ENCODE measurements around the gene SRXN1. TPM values are rescaled to one million over a fixed set of nuclear protein-coding genes. Genes with fewer than 3 reads are reported as not detected.

SRXN1 gene
- total RNA-seq (10 to 100 TPM in 1 of 5 experiments, 1 to 10 TPM in 2, under 1 TPM in 2; 0.61 to 14.8 (median 1.0) TPM), polyA plus RNA-seq (under 1 TPM; 0.12 to 0.17 TPM), total RNA-seq (not detected)

DNA sequence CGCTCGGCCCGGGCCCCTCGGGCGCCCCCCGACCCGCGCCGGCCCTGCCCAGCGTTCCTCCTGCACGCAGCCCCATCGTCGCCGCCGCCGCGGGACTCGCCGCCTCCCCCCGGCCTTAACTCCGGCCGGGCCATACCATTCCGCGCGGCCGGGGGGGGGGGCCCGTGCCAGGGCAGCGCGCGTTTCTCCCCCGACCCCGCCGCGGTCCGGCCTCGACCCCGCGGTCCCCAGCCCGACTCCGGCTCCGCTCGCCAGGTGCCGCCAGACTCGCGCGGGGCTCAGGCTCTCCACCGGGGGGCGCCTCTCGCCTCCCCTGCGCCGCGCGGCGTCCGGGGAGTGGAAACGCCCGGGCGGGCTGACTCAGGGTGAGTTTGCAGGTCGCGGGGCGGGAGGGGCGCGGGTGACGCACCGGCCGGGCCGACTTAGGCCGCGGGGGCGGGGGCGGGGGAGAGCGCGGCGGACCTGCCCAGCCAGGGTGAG is at the start of gene SRXN1:
SRXN1 (minus strand) TSS at position 91 of the 480 bp plus-strand sequence; CDS start at position 76, 15 bp downstream.
- intact Hi-C loops (cut with micrococcal nuclease), result loop anchor here in 1 of 2 donors (1.0 to 10.0 kb wide), 4 partner anchors 14 to 194 kb away; partner anchors contain the start of gene CSNK2A1
- H3K4me3 ChIP-seq (ENCODE audit: low read length), result peak within 1 kb of the TSS; percentile 53
- H3K4me3 Mint-ChIP-seq, result peak within 1 kb of the TSS; percentile 68 to 88 (median 75)
- ChIA-PET POLR2A (no interaction called here), CTCF (no interaction called here)
- peak within 1 kb of the TSS in 2 of 9 donors; percentile 13 to 81 for H3K27ac Mint-ChIP-seq
- DNase-seq (peak in 8 of 9 donors; percentile 28 to 91 (median 34)), ATAC-seq (peak; percentile 95)
- H3K4me1 ChIP-seq (ENCODE audit: control insufficient read depth in 2 of 2, insufficient read depth in 2 of 2, low read length in 2 of 2), result peaks cover 12 to 14% of the 10 kb centered on the region in 2 donors
- no peaks in the 10 kb centered on the region for H3K27me3 ChIP-seq (ENCODE audit: control insufficient read depth in 2 of 2, insufficient read depth in 2 of 2, low read length in 2 of 2)
- no peaks in the 10 kb centered on the region for H3K9me3 ChIP-seq (ENCODE audit: control insufficient read depth in 2 of 3, low read length in 3 of 3)
- peaks cover 14 to 35% (median 30%) of the 10 kb centered on the region in 5 donors for H3K27me3 Mint-ChIP-seq
- peaks cover 0 to 33% (median 17%) of the 10 kb centered on the region in 7 donors for H3K4me1 Mint-ChIP-seq
- no peaks in the 10 kb centered on the region for H3K36me3 ChIP-seq (ENCODE audit: control insufficient read depth in 2 of 3, insufficient read depth in 3 of 3, low read length in 3 of 3)
- H3K9me3 Mint-ChIP-seq, result no peaks in the 10 kb centered on the region
- H3K27ac ChIP-seq (ENCODE audit: low read depth, low read length), result no peak within 1 kb of the TSS
- peaks cover 0 to 8% (median 0%) of the 10 kb centered on the region in 5 donors for H3K36me3 Mint-ChIP-seq

DNA sequence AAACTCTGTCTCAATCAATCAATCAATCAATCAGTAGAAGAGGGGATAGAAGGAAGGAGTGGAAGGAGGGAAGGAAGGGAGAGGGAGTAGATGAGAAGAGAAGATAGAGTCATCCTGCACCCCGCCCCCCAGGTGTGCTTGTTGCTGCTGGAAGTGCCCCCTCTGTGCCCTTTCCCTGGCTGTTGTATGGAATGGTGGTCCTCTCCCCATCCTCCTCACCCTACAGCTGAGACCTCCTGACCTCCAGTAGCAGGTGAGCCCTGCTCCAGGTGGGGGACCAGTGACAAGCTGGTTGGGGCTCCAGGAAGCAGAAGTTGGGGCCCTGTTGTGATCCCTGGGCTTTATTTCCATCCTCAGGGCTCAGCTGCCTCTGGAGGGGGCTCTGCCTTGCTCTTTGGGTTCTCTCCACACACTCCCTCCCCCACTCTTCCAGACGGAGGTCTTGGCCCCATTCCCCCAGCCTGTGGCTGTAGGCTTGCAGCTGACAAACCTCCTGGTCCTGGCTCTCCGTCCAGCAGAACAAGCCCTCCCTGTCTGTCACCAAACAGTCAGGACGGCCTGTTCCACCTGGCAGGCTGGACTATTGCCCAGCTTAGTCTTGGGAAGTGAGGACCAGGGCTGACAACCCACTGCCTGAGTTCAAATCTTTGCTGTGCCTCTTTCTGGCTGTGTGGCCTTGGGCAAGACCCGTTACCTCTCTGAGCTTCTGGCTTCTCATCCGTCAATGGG is 48.6 kb upstream of the SRXN1 start:
- DNase-seq (no peak), ATAC-seq (no peak)
- ChIA-PET CTCF (no interaction called here), POLR2A (no interaction called here)
- Histone ChIP-seq H3K36me3 (ENCODE audit: control insufficient read depth in 2 of 3, insufficient read depth in 3 of 3, low read length in 3 of 3) (no peaks in the 10 kb centered on the region), H3K4me3 (ENCODE audit: low read length) (no peak overlapping the region), H3K4me1 (ENCODE audit: control insufficient read depth in 2 of 2, insufficient read depth in 2 of 2, low read length in 2 of 2) (no peaks in the 10 kb centered on the region), H3K27ac (ENCODE audit: low read depth, low read length) (no peak overlapping the region), H3K27me3 (ENCODE audit: control insufficient read depth in 2 of 2, insufficient read depth in 2 of 2, low read length in 2 of 2) (no peaks in the 10 kb centered on the region), H3K9me3 (ENCODE audit: control insufficient read depth in 2 of 3, low read length in 3 of 3) (no peaks in the 10 kb centered on the region)
- Mint-ChIP-seq H3K4me1 (peaks cover 0 to 1% (median 0%) of the 10 kb centered on the region in 7 donors), H3K4me3 (no peak overlapping the region), H3K36me3 (no peaks in the 10 kb centered on the region), H3K27me3 (peaks cover 2 to 22% (median 12%) of the 10 kb centered on the region in 5 donors), H3K27ac (no peak overlapping the region), H3K9me3 (peaks cover 0 to 4% (median 0%) of the 10 kb centered on the region in 11 donors)
- intact Hi-C loops (cut with micrococcal nuclease), result no loop called here

DNA sequence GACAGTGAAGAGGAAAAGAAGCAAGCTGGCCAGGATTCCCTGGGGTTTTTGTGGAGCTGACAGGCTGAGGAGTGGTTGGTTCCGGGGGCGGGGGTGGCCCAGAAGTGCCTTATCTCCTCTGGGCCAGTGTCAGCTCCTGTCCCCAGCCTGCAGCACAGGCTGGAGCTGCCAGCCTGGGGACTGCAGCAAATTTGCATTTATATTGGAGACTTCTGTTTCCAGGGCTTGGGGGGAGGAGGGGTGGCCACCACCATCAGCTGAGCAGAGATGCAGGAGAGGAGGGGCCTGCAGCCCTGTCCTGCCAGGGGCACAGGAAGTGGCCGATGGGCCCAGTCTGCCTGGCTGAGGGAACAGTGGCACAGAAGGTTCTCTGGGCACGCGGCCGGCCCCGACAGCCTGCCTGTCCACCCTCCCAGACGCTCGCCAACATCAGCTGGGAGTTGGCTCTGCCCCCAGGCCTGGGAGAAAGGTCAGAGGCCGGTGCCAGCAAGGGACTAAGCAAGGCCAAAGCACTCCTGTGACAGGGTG is 46.9 kb upstream of the SRXN1 start:
- intact Hi-C loops (cut with micrococcal nuclease), result no loop called here
- H3K4me3 ChIP-seq (ENCODE audit: low read length), result no peak overlapping the region

DNA sequence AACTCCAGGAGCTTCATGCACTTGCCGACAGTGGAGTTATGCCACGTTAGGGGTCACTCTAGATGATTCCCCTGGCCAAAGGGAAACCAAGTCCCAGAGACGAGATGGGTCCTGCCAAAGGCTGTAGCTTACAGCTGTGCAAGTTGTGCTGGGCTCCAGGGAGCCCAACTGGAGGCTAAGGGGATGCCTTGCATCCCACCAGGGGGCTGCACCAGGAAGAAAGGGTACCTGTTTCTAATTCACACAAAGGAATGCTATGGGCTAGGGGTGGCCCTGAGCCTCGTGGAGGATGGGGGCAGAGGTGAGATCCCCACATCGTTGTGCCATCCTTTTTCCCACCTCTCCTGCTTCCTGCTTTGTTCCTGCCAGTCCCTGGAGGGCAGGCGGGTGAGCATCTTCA is 46.3 kb upstream of the SRXN1 start:
- H3K9me3 ChIP-seq (ENCODE audit: control insufficient read depth in 2 of 3, low read length in 3 of 3), result no peaks in the 10 kb centered on the region
- H3K36me3 Mint-ChIP-seq, result no peaks in the 10 kb centered on the region
- no peak overlapping the region for H3K4me3 Mint-ChIP-seq
- no peak for DNase-seq
- H3K9me3 Mint-ChIP-seq, result peaks cover 0 to 1% (median 0%) of the 10 kb centered on the region in 11 donors
- intact Hi-C loops (cut with micrococcal nuclease), result no loop called here
- H3K4me1 Mint-ChIP-seq, result peaks cover 0 to 1% (median 0%) of the 10 kb centered on the region in 7 donors
- H3K27ac Mint-ChIP-seq, result no peak overlapping the region
- H3K4me3 ChIP-seq (ENCODE audit: low read length), result no peak overlapping the region
- POLR2A ChIA-PET, result no interaction called here
- no peaks in the 10 kb centered on the region for H3K27me3 ChIP-seq (ENCODE audit: control insufficient read depth in 2 of 2, insufficient read depth in 2 of 2, low read length in 2 of 2)
- CTCF ChIA-PET, result interaction anchor here (0.7 kb wide), 1 partner anchor 8 kb away, joined by 3 read pairs; no protein-coding TSS in a partner anchor
- H3K36me3 ChIP-seq (ENCODE audit: control insufficient read depth in 2 of 3, insufficient read depth in 3 of 3, low read length in 3 of 3), result no peaks in the 10 kb centered on the region
- no peak for ATAC-seq
- peaks cover 0 to 17% (median 6%) of the 10 kb centered on the region in 5 donors for H3K27me3 Mint-ChIP-seq
- no peak overlapping the region for H3K27ac ChIP-seq (ENCODE audit: low read depth, low read length)
- H3K4me1 ChIP-seq (ENCODE audit: control insufficient read depth in 2 of 2, insufficient read depth in 2 of 2, low read length in 2 of 2), result no peaks in the 10 kb centered on the region

More for the DNA sequence above, 46.9 kb upstream of the SRXN1 start:
- H3K4me3 Mint-ChIP-seq, result no peak overlapping the region
- no peaks in the 10 kb centered on the region for H3K36me3 ChIP-seq (ENCODE audit: control insufficient read depth in 2 of 3, insufficient read depth in 3 of 3, low read length in 3 of 3)
- ChIA-PET POLR2A (no interaction called here), CTCF (no interaction called here)
- ATAC-seq (no peak), DNase-seq (no peak)
- H3K27ac ChIP-seq (ENCODE audit: low read depth, low read length), result no peak overlapping the region
- H3K9me3 ChIP-seq (ENCODE audit: control insufficient read depth in 2 of 3, low read length in 3 of 3), result no peaks in the 10 kb centered on the region
- H3K9me3 Mint-ChIP-seq, result peaks cover 0 to 2% (median 0%) of the 10 kb centered on the region in 11 donors
- H3K27me3 Mint-ChIP-seq, result peaks cover 0 to 16% (median 6%) of the 10 kb centered on the region in 5 donors
- H3K36me3 Mint-ChIP-seq, result no peaks in the 10 kb centered on the region
- H3K4me1 Mint-ChIP-seq, result peaks cover 0 to 1% (median 0%) of the 10 kb centered on the region in 7 donors
- no peaks in the 10 kb centered on the region for H3K4me1 ChIP-seq (ENCODE audit: control insufficient read depth in 2 of 2, insufficient read depth in 2 of 2, low read length in 2 of 2)
- H3K27me3 ChIP-seq (ENCODE audit: control insufficient read depth in 2 of 2, insufficient read depth in 2 of 2, low read length in 2 of 2), result no peaks in the 10 kb centered on the region
- H3K27ac Mint-ChIP-seq, result no peak overlapping the region

DNA sequence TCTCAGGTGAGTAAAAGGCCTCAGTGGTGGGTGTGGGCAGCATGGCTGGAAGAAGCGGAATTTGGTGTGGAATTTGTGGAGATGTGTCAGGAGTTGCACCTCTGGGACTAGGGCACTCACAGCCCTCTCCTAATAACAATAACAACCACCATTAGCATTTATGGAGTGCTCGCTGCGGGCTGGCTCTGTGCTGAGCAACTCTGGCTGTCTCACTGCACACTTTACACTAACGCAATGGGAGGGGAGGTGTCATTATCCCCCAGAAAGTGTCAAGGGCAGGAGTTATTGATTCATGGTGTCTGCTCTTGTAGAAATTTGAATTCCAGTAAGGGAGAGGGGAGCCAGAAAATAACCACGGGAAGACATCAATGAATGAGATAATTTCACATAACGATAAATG is 45.3 kb upstream of the SRXN1 start:
- H3K9me3 Mint-ChIP-seq, result no peaks in the 10 kb centered on the region
- ChIA-PET POLR2A (no interaction called here), CTCF (no interaction called here)
- H3K4me1 ChIP-seq (ENCODE audit: control insufficient read depth in 2 of 2, insufficient read depth in 2 of 2, low read length in 2 of 2), result no peaks in the 10 kb centered on the region
- no peak overlapping the region for H3K4me3 ChIP-seq (ENCODE audit: low read length)
- peaks cover 0 to 3% (median 0%) of the 10 kb centered on the region in 7 donors for H3K4me1 Mint-ChIP-seq
- H3K27ac Mint-ChIP-seq, result no peak overlapping the region
- H3K27me3 Mint-ChIP-seq, result peaks cover 0 to 22% (median 14%) of the 10 kb centered on the region in 5 donors
- no peak overlapping the region for H3K27ac ChIP-seq (ENCODE audit: low read depth, low read length)
- ATAC-seq, result no peak
- no peaks in the 10 kb centered on the region for H3K9me3 ChIP-seq (ENCODE audit: control insufficient read depth in 2 of 3, low read length in 3 of 3)
- H3K36me3 Mint-ChIP-seq, result no peaks in the 10 kb centered on the region
- intact Hi-C loops (cut with micrococcal nuclease), result no loop called here
- no peak for DNase-seq
- no peaks in the 10 kb centered on the region for H3K27me3 ChIP-seq (ENCODE audit: control insufficient read depth in 2 of 2, insufficient read depth in 2 of 2, low read length in 2 of 2)
- H3K4me3 Mint-ChIP-seq, result no peak overlapping the region
- H3K36me3 ChIP-seq (ENCODE audit: control insufficient read depth in 2 of 3, insufficient read depth in 3 of 3, low read length in 3 of 3), result no peaks in the 10 kb centered on the region

DNA sequence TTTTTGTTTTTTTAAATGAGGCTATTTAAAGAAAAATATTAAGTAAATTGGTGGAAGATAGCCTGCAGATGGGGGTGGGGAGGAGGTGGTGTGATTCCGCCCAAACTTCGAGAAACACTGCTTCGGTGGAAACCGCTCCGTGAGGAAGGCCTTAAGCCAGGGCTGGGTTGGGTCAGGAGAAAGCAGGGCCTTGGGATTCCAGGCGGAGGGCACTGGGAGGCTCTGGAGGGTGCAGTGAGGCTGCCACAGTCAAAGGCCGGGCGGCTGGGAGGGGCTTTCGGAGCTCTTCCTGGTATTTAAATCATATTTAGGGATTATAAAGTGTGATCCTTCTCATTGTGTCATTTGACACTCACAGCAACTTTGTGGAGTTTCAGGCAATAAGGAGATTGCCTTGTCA is 44.8 kb upstream of the SRXN1 start:
- H3K27ac ChIP-seq (ENCODE audit: low read depth, low read length), result no peak overlapping the region
- POLR2A ChIA-PET, result no interaction called here
- DNase-seq (no peak), ATAC-seq (no peak)
- H3K4me3 Mint-ChIP-seq, result no peak overlapping the region
- H3K9me3 Mint-ChIP-seq, result no peaks in the 10 kb centered on the region
- H3K27me3 ChIP-seq (ENCODE audit: control insufficient read depth in 2 of 2, insufficient read depth in 2 of 2, low read length in 2 of 2), result no peaks in the 10 kb centered on the region
- no peak overlapping the region for H3K27ac Mint-ChIP-seq
- H3K27me3 Mint-ChIP-seq, result peaks cover 0 to 22% (median 14%) of the 10 kb centered on the region in 5 donors
- peaks cover 0 to 3% (median 0%) of the 10 kb centered on the region in 7 donors for H3K4me1 Mint-ChIP-seq
- no peaks in the 10 kb centered on the region for H3K4me1 ChIP-seq (ENCODE audit: control insufficient read depth in 2 of 2, insufficient read depth in 2 of 2, low read length in 2 of 2)
- no peaks in the 10 kb centered on the region for H3K9me3 ChIP-seq (ENCODE audit: control insufficient read depth in 2 of 3, low read length in 3 of 3)
- intact Hi-C loops (cut with micrococcal nuclease), result no loop called here
- no peak overlapping the region for H3K4me3 ChIP-seq (ENCODE audit: low read length)
- no peaks in the 10 kb centered on the region for H3K36me3 ChIP-seq (ENCODE audit: control insufficient read depth in 2 of 3, insufficient read depth in 3 of 3, low read length in 3 of 3)
- H3K36me3 Mint-ChIP-seq, result no peaks in the 10 kb centered on the region
- CTCF ChIA-PET, result no interaction called here
